ENCODE results near the gene KRTAP10-8. TPM values are rescaled to one million over a fixed set of nuclear protein-coding genes. Genes with fewer than 3 reads are reported as not detected.

The KRTAP10-8 gene
- total RNA-seq, 1 donor from 2014 or later: not detected

GRCh38 chr21:44568261-44568660 lies 43.6 kb upstream of the KRTAP10-8 start:
- H3K36me3 ChIP-seq: no peaks in the 10 kb centered on the region
- no peak overlapping the region for H3K4me3 ChIP-seq
- peaks cover 16% of the 10 kb centered on the region for H3K27me3 ChIP-seq (ENCODE audit: low read depth)
- H3K4me1 ChIP-seq: no peaks in the 10 kb centered on the region
- intact Hi-C loops (cut with micrococcal nuclease): no loop called here
- TF ChIP-seq, protein P1, sequence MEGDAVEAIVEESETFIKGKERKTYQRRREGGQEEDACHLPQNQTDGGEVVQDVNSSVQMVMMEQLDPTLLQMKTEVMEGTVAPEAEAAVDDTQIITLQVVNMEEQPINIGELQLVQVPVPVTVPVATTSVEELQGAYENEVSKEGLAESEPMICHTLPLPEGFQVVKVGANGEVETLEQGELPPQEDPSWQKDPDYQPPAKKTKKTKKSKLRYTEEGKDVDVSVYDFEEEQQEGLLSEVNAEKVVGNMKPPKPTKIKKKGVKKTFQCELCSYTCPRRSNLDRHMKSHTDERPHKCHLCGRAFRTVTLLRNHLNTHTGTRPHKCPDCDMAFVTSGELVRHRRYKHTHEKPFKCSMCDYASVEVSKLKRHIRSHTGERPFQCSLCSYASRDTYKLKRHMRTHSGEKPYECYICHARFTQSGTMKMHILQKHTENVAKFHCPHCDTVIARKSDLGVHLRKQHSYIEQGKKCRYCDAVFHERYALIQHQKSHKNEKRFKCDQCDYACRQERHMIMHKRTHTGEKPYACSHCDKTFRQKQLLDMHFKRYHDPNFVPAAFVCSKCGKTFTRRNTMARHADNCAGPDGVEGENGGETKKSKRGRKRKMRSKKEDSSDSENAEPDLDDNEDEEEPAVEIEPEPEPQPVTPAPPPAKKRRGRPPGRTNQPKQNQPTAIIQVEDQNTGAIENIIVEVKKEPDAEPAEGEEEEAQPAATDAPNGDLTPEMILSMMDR (IDR thresholded peaks at IDR 0.05; ENCODE audit: borderline replicate concordance): no peak
- H3K27ac ChIP-seq (replicated peaks): no peak overlapping the region
- peaks cover 31% of the 10 kb centered on the region for H3K9me3 ChIP-seq (replicated peaks)
- no peak for DNase-seq

DNA sequence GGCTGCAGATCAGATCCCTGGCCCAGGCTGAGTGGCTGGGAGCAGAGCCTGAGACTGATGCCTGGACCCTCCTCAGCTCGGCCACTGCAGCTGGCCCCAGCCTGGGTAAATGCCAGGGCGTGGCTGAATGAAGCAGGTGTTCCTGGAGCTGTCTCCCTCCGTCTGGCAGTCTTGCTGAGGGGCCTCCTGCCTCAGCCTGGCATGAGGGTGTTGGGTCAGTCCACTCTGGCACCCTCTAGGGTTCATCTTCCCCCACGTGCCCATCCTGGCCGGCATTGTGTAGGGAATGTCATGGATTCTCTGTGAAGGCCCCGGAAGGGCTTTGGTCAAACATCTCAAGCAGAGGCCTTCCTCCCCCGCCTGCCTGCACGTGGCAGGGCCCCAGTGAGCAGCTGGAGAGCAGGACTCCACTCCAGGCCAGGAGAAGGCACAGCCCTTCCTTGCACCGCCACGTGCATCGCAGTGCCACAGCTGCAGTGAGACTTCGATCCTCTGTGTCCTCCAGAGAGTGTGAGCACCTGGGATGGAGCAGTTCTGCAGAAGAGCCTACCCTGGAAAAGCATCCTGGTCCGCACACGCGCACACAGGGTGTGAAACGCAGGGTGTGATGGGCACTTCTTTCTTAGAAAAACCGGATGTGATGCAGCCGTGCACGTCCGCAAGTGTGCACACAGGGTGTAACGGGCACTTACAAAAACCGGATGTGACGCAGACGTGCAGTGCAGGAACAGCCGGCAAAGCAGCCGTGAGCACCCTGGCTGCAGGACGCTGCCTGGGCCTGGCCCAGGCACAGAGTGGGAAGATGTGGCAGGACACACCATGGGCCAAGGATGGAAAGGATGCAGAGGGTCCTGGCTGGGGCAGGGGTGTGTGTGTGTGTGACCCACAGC lies 43.0 kb upstream of the KRTAP10-8 start:
- no peaks in the 10 kb centered on the region for H3K4me1 ChIP-seq
- no peak overlapping the region for H3K4me3 ChIP-seq
- no peak overlapping the region for H3K27ac ChIP-seq (replicated peaks)
- TF ChIP-seq, protein P1 (IDR thresholded peaks at IDR 0.05; ENCODE audit: borderline replicate concordance): no peak
- peaks cover 26% of the 10 kb centered on the region for H3K9me3 ChIP-seq (replicated peaks)
- intact Hi-C loops (cut with micrococcal nuclease): no loop called here
- DNase-seq: no peak
- H3K27me3 ChIP-seq (ENCODE audit: low read depth): peaks cover 19% of the 10 kb centered on the region
- no peaks in the 10 kb centered on the region for H3K36me3 ChIP-seq

GRCh38 chr21:44569861-44570517 lies 41.9 kb upstream of the KRTAP10-8 start:
- no peak overlapping the region for H3K27ac ChIP-seq (replicated peaks)
- peaks cover 27% of the 10 kb centered on the region for H3K27me3 ChIP-seq (ENCODE audit: low read depth)
- intact Hi-C loops (cut with micrococcal nuclease): no loop called here
- TF ChIP-seq, protein P1 (IDR thresholded peaks at IDR 0.05; ENCODE audit: borderline replicate concordance): no peak
- H3K4me1 ChIP-seq: no peaks in the 10 kb centered on the region
- H3K4me3 ChIP-seq: no peak overlapping the region
- DNase-seq: no peak
- H3K9me3 ChIP-seq (replicated peaks): peaks cover 21% of the 10 kb centered on the region
- no peaks in the 10 kb centered on the region for H3K36me3 ChIP-seq

DNA sequence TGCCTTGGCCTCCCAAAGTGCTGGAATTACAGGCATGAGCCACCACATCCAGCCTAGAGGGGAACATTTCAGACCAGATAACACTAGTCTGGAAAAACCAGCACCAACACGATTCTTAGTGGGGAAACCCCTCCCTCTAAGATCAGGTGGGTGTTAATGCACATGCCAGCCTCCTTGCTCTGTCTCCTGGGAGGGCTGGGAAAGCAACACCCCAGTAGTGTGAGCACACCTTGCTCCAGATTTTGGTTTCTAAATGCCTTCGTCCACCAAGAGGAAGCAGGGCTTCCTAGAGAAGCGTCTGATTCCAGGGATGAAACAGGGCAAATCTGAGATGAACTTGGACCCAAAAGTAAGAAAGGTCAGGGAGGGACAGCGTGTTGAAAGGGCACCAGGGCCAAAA lies 40.6 kb upstream of the KRTAP10-8 start:
- DNase-seq: no peak
- peaks cover 27% of the 10 kb centered on the region for H3K9me3 ChIP-seq (replicated peaks)
- H3K36me3 ChIP-seq: no peaks in the 10 kb centered on the region
- H3K27ac ChIP-seq (replicated peaks): no peak overlapping the region
- no peaks in the 10 kb centered on the region for H3K4me1 ChIP-seq
- TF ChIP-seq, protein P1 (IDR thresholded peaks at IDR 0.05; ENCODE audit: borderline replicate concordance): no peak
- no peak overlapping the region for H3K4me3 ChIP-seq
- intact Hi-C loops (cut with micrococcal nuclease): no loop called here
- peaks cover 30% of the 10 kb centered on the region for H3K27me3 ChIP-seq (ENCODE audit: low read depth)

- Histone ChIP-seq H3K27ac (replicated peaks) (no peak overlapping the region), H3K4me1 (no peaks in the 10 kb centered on the region), H3K9me3 (replicated peaks) (peaks cover 31% of the 10 kb centered on the region), H3K27me3 (ENCODE audit: low read depth) (peaks cover 30% of the 10 kb centered on the region), H3K36me3 (no peaks in the 10 kb centered on the region), H3K4me3 (no peak overlapping the region)
- intact Hi-C loops (cut with micrococcal nuclease): no loop called here
- TF ChIP-seq, protein P1 (IDR thresholded peaks at IDR 0.05; ENCODE audit: borderline replicate concordance): no peak
- no peak for DNase-seq
Observed at GRCh38 chr21:44571844-44572782, 39.8 kb upstream of the KRTAP10-8 start.
